Activated naive CD8-positive, alpha-beta T cell (primary cell): ENCODE measurements around the gene MIP.
"Not testable (repeated sequence)": the region's sequence is repeated elsewhere in the genome, so short reads cannot be mapped to it uniquely, and the experiment has no call there.

ENCODE experiments used
- H3K27ac Mint-ChIP-seq: one replicate; pipeline ENCODE4 v1.8.0; 2021; ENCODE audit warnings: mixed read lengths
- H3K27me3 Mint-ChIP-seq: one replicate; pipeline ENCODE4 v1.8.0; 2021; ENCODE audit warnings: mixed read lengths
- H3K36me3 Mint-ChIP-seq: one replicate; pipeline ENCODE4 v1.8.0; 2021; ENCODE audit warnings: mixed read lengths
- H3K4me1 Mint-ChIP-seq: one replicate; pipeline ENCODE4 v1.8.0; 2021; ENCODE audit warnings: low read depth, mixed read lengths
- H3K4me3 Mint-ChIP-seq: one replicate; pipeline ENCODE4 v1.8.0; 2021; ENCODE audit warnings: mild to moderate bottlenecking, mixed read lengths
- H3K9me3 Mint-ChIP-seq: one replicate; pipeline ENCODE4 v1.8.0; 2021; ENCODE audit warnings: low read depth, mixed read lengths

Gene MIP

DNA sequence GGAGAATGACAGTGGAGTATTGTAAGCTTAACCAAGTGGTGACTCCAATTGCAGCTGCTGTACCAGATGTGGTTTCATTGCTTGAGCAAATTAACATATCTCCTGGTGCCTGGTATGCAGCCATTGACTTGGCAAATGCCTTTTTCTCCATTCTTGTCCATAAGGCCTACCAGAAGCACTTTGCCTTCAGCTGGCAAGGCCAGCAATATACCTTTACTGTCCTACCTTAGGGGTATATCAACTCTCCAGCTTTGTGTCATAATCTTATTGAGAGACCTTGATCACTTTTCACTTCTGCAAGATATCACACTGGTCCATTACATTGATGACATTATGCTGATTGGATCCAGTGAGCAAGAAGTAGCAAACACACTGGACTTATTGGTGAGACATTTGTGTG, 52.8 kb downstream of the MIP start:
- not testable (repeated sequence) for H3K36me3 Mint-ChIP-seq, H3K4me3 Mint-ChIP-seq, H3K4me1 Mint-ChIP-seq, H3K27ac Mint-ChIP-seq, H3K9me3 Mint-ChIP-seq, H3K27me3 Mint-ChIP-seq

DNA sequence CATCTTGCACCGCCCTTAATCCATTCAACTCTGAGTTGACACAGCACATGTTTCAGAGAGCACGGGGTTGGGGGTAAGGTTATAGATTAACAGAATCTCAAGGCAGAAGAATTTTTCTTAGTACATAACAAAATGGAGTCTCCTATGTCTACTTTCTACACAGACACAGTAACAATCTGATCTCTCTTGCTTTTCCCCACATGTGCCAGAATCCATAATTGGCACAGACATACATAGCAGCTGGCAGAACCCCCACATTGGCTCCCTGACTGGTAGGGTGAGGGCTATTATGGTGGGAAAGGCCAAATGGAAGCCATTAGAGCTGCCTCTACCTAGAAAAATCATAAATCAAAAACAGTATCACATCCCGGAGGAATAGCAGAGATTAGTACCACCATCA, 53.3 kb downstream of the MIP start:
- not testable (repeated sequence) for H3K4me3 Mint-ChIP-seq, H3K4me1 Mint-ChIP-seq, H3K27me3 Mint-ChIP-seq, H3K9me3 Mint-ChIP-seq, H3K36me3 Mint-ChIP-seq, H3K27ac Mint-ChIP-seq
